K562 (cell line): Measurements from ENCODE around the gene TTLL12. TPM values are rescaled to one million over a fixed set of nuclear protein-coding genes. Genes with fewer than 3 reads are reported as not detected.
A peak's percentile ranks its signal among the peaks of the same experiment; 100 is the strongest.

Experiments used
- ATAC-seq: fragments of 200-7000 bp; cut with Tn5 transposase; 3 replicates; pipeline ENCODE4 v1.9.1; 2020; ENCODE audit warnings: moderate library complexity
- BruUV-seq: library from RNA; stranded (reverse); fragments of 400-500 nt; replicated peaks from 2 replicates; lab custom pipeline; 2021; lab: Mats Ljungman, UMichigan
- CTCF ChIA-PET: fragments of 300-600 bp; formaldehyde crosslinking; extraction: SDS; loops from one replicate; lab custom pipeline; 2021; ENCODE audit warnings: low intra/inter-chr PET ratio; lab: Yijun Ruan, JAX
- POLR2A ChIA-PET: fragments of 300-600, 350-650 bp; sonication (Branson Sonifier 250); formaldehyde crosslinking; extraction: SDS; loops from one replicate; lab custom pipeline; 2021; ENCODE audit warnings: antibody characterized with exemption, inconsistent platforms; lab: Yijun Ruan, JAX
- DNase-seq, 4 experiments: peaks; one replicate each; pipeline versions ENCODE4 v3.0.0 to v3.0.0-alpha.2; 2011 to 2018; ENCODE audit warnings: low spot score in 3 of 4, mixed read lengths in 3 of 4; ENCODE audit errors: extremely low read depth in 1 of 4
- FAIRE-seq: peaks from 2 replicates; lab custom pipeline; 2011; peaks lifted over from hg19 to GRCh38; lab: Jason Lieb, UNC
- H2AFZ ChIP-seq: 2 replicates; pipeline ENCODE4 v1.6.0; 2011; ENCODE audit warnings: low read depth, low read length, control low read depth, inconsistent platforms
- H3K27ac ChIP-seq: fragments of 200-600 bp; 3 replicates; pipeline ENCODE4 v1.8.0; 2011; ENCODE audit warnings: low read depth, mild to moderate bottlenecking, control low read depth, inconsistent platforms, low read length, moderate library complexity, mixed read lengths; ENCODE audit errors: extremely low read depth
- H3K27me3 ChIP-seq, 2 experiments: fragments of 300-600 bp in 1 of 2; 2 replicates in 1 of 2; 3 replicates in 1 of 2; pipeline versions ENCODE4 v1.6.0 to v1.8.0; 2011; ENCODE audit warnings: inconsistent platforms in 2 of 2, low read length in 2 of 2, mild to moderate bottlenecking in 1 of 2, mixed read lengths in 1 of 2, moderate library complexity in 1 of 2; ENCODE audit not compliant: control insufficient read depth in 2 of 2, insufficient read depth in 2 of 2
- H3K36me3 ChIP-seq: fragments of 300-600 bp; 3 replicates; pipeline ENCODE4 v1.8.0; 2011; ENCODE audit warnings: mild to moderate bottlenecking, low read length, inconsistent platforms; ENCODE audit not compliant: control insufficient read depth, insufficient read depth
- H3K4me1 ChIP-seq, 2 experiments: fragments of 200-600 bp in 1 of 2; replicated peaks in 1 of 2; 2 replicates in 1 of 2; 3 replicates in 1 of 2; pipeline versions ENCODE4 v1.5.1 to v1.8.0; 2011; ENCODE audit warnings: inconsistent platforms in 2 of 2, low read length in 2 of 2, mild to moderate bottlenecking in 1 of 2, mixed read lengths in 1 of 2, moderate library complexity in 1 of 2; ENCODE audit not compliant: control insufficient read depth in 2 of 2, insufficient read depth in 2 of 2
- H3K4me2 ChIP-seq: 2 replicates; pipeline ENCODE4 v1.6.1; 2011; ENCODE audit warnings: low read length, control low read depth, inconsistent platforms, mixed read lengths; ENCODE audit not compliant: insufficient read depth
- H3K4me3 ChIP-seq: fragments of 200-600 bp; sonication (generic), shearing (Covaris generic); 2 replicates; pipeline ENCODE4 v1.5.1; 2016; ENCODE audit warnings: control low read depth, inconsistent platforms
- H3K79me2 ChIP-seq: fragments of 200-600 bp; 3 replicates; pipeline ENCODE4 v1.8.0; 2011; ENCODE audit warnings: low read length, inconsistent platforms; ENCODE audit not compliant: control insufficient read depth, insufficient read depth
- H3K9ac ChIP-seq, 2 experiments: 2 replicates each; pipeline versions ENCODE4 v1.6.0 to v1.6.1; 2011; ENCODE audit warnings: low read depth in 2 of 2, low read length in 2 of 2, control low read depth in 1 of 2, inconsistent platforms in 1 of 2, mild to moderate bottlenecking in 1 of 2, mixed read lengths in 1 of 2; ENCODE audit not compliant: insufficient read depth in 1 of 2
- H3K9me1 ChIP-seq: one replicate; pipeline ENCODE4 v1.6.0; 2011; ENCODE audit warnings: inconsistent platforms, mild to moderate bottlenecking, low read length, moderate library complexity; ENCODE audit not compliant: control insufficient read depth, insufficient read depth
- H3K9me3 ChIP-seq: replicated peaks from 2 replicates; pipeline ENCODE4 v1.5.1; 2011; ENCODE audit warnings: low read depth, low read length, inconsistent platforms; ENCODE audit not compliant: control insufficient read depth, insufficient read depth
- H4K20me1 ChIP-seq: replicated peaks from 2 replicates; pipeline ENCODE4 v1.6.1; 2011; ENCODE audit warnings: low read length, inconsistent platforms, mixed read lengths; ENCODE audit not compliant: control insufficient read depth, insufficient read depth
- EGR1 ChIP-seq: fragments of 450-650 bp; conservative IDR thresholded peaks from 2 replicates; pipeline ENCODE4 v1.6.1; 2017; ENCODE audit warnings: mild to moderate bottlenecking
- KAT8 ChIP-seq: fragments of 450-650 bp; IDR thresholded peaks from 2 replicates; pipeline ENCODE4 v1.6.1; 2016; ENCODE audit warnings: low read depth, mild to moderate bottlenecking
- SMARCC2 ChIP-seq: fragments of 450-650 bp; IDR thresholded peaks from 2 replicates; pipeline ENCODE4 v1.6.1; 2017; ENCODE audit warnings: antibody characterized with exemption, moderate library complexity, mild to moderate bottlenecking, low read depth
- SPI1 ChIP-seq: IDR thresholded peaks from 2 replicates; pipeline ENCODE4 v1.6.1; 2011; ENCODE audit warnings: low read depth, low read length, control low read depth, borderline replicate concordance
- THRA ChIP-seq: fragments of 450-650 bp; IDR thresholded peaks from 2 replicates; pipeline ENCODE4 v1.6.1; 2017; ENCODE audit warnings: mild to moderate bottlenecking, moderate library complexity
- ZNF311 ChIP-seq: fragments of 250-450 bp; sonication (Bioruptor Pico); IDR thresholded peaks from 2 replicates; pipeline ENCODE4 v1.4.0; 2020; ENCODE audit warnings: mild to moderate bottlenecking, moderate library complexity
- whole genome bisulfite sequencing: fragments of 100-300 bp; shearing (Covaris generic); methylation state at CpG from one replicate; pipeline ENCODE4 v1.1.6; 2016; ENCODE audit warnings: low coverage, mixed read lengths; ENCODE audit not compliant: insufficient coverage; ENCODE audit errors: missing lambda C conversion rate; 5-methylcytosine and 5-hydroxymethylcytosine counted together
- in situ Hi-C: fragments of 300-500 bp; cut with MboI; formaldehyde crosslinking; loops from 4 replicates; pipeline ENCODE4 v1.15.0; 2018; ENCODE audit warnings: inconsistent platforms, mixed read lengths
- intact Hi-C: fragments of 100-400 bp; cut with micrococcal nuclease; formaldehyde crosslinking; loops from 2 replicates; pipeline ENCODE4 v1.14.2; 2022
- polyA plus RNA-seq, 8 experiments: library from polyadenylated mRNA; depleted of rRNA in 4 of 8; stranded (reverse) in 5 of 8; unstranded in 3 of 8; fragments of >200 nt; fragmentation: Nextera tagmentation in 2 of 8; fragmentation: Illumina TruSeq in 1 of 8; extraction: Ambion mirVana in 2 of 8; extraction: Trizol in 1 of 8; gene quantifications; 2 replicates each; pipeline versions ENCODE4 v1.2.1 to v1.2.3, GENCODE V29; 2011 to 2014; ENCODE audit warnings: inconsistent platforms in 1 of 8, missing spikeins in 1 of 8
- total RNA-seq, 7 experiments: library from RNA; depleted of rRNA in 6 of 7; stranded (reverse); fragments of >200 nt in 6 of 7; fragmentation: Illumina TruSeq in 2 of 7; extraction: Trizol in 2 of 7; gene quantifications; 2 replicates each; pipeline versions ENCODE4 v1.2.1 to v1.2.3, GENCODE V29; 2011 to 2021; ENCODE audit warnings: low replicate concordance in 1 of 7
- TF ChIP-seq, protein P1 (sequence below): fragments of 250-450 bp; sonication (Bioruptor Pico); IDR thresholded peaks from 2 replicates; pipeline ENCODE4 v1.8.0; 2021; ENCODE audit warnings: moderate library complexity, mild to moderate bottlenecking, inconsistent platforms

The TTLL12 gene
- total and polyA plus RNA-seq, 9 of the 15 experiments (the other 6 are each of a cell fraction or from before 2014, with no cell fraction given), result 1.3 to 128 (median 43.0) TPM

DNA sequence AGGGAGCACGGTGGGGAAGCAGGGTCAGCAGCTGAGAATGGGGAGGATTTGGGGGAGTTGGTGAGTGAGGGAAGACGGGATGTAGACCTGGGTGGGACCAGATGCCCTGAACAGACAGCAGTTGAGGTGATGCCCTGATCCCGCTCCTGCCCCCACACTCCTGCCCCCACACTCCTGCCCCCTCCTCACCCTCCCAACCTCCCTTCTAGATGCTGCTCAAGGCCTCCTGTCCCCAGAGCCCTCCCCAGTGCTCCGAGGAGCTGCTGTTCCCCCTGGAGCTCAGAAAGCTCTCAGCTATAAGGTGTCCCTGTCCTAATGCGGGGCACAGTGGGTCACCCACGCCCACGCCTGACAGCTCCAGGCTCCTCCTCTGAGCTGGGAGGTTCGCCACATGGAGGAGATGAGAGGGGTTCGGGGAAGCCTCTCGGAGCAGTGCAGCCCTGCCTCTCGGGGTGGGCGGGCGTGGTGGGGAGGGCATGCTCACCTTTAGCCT is 25.1 kb upstream of the TTLL12 start:
- no peak for ATAC-seq
- Histone ChIP-seq H3K9me1 (no peaks in the 10 kb centered on the region), H3K36me3 (no peaks in the 10 kb centered on the region), H3K79me2 (no peaks in the 10 kb centered on the region), H3K9ac (no peak overlapping the region), H3K27me3 (peaks cover 0 to 17% of the 10 kb centered on the region in 2 experiments; a peak in 3 of 5 replicates), H3K4me2 (no peak overlapping the region), H3K27ac (no peak overlapping the region), H3K9me3 (no peaks in the 10 kb centered on the region), H3K4me1 (peaks cover 2 to 40% of the 10 kb centered on the region in 2 experiments; a peak in 3 of 5 replicates), H2AFZ (no peak overlapping the region), H4K20me1 (no peaks in the 10 kb centered on the region), H3K4me3 (no peak overlapping the region)
- no peak for DNase-seq
- 20% methylated on average over 5 of the region's 13 CpGs for WGBS
- POLR2A ChIA-PET, result no interaction called here
- no peak for FAIRE-seq
- in situ Hi-C loops (no loop called here), intact Hi-C loops (no loop called here)
- CTCF ChIA-PET, result no interaction called here
- TF ChIP-seq, protein P1, sequence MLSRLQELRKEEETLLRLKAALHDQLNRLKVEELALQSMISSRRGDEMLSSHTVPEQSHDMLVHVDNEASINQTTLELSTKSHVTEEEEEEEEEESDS, result no peak
- TF ChIP-seq EGR1, result 0 out of 2 replicates have a peak, but pooled peaks have one; percentile 15
- BruUV-seq, result no TSS peak

GRCh38 chr22:43210631-43211515 is 23.9 kb upstream of the TTLL12 start:
- no TSS peak for BruUV-seq
- no peak overlapping the region for H3K9ac ChIP-seq
- H3K79me2 ChIP-seq, result no peaks in the 10 kb centered on the region
- no peak for TF ChIP-seq KAT8
- TF ChIP-seq SMARCC2, result no peak
- TF ChIP-seq THRA, result no peak
- peak; percentile 82 for TF ChIP-seq EGR1
- TF ChIP-seq ZNF311 (CRISPR knock-in tag), result no peak
- TF ChIP-seq SPI1, result 0 out of 2 replicates have a peak, but pooled peaks have one; percentile 42
- CTCF ChIA-PET, result no interaction called here
- POLR2A ChIA-PET, result interaction anchor here (1.0 kb wide), 1 partner anchor 14 kb away, joined by 3 read pairs; no protein-coding TSS in a partner anchor
- no peak overlapping the region for H3K27ac ChIP-seq
- H3K36me3 ChIP-seq, result no peaks in the 10 kb centered on the region
- H3K27me3 ChIP-seq, result peaks cover 0 to 20% of the 10 kb centered on the region in 2 experiments; a peak in 3 of 5 replicates
- no peaks in the 10 kb centered on the region for H4K20me1 ChIP-seq
- H2AFZ ChIP-seq, result no peak overlapping the region
- DNase-seq (no peak), ATAC-seq (peak; percentile 26; the same call in 1 of the 3 replicates), FAIRE-seq (no peak)
- intact Hi-C loops (no loop called here), in situ Hi-C loops (no loop called here)
- no peaks in the 10 kb centered on the region for H3K9me3 ChIP-seq
- no peaks in the 10 kb centered on the region for H3K9me1 ChIP-seq
- 14% methylated on average over 11 of the region's 34 CpGs for WGBS
- no peak overlapping the region for H3K4me2 ChIP-seq
- no peak overlapping the region for H3K4me3 ChIP-seq
- peaks cover 2 to 40% of the 10 kb centered on the region in 2 experiments; a peak in 3 of 5 replicates for H3K4me1 ChIP-seq
